Stimulated activated CD4-positive, alpha-beta T cell treated with anti-CD3 and anti-CD28 coated beads, TNF-alpha, amount 100 ng/mL, for 24 hours (primary cell): ENCODE data around the gene UBA52.
A peak's percentile ranks its signal among the peaks of the same experiment; 100 is the strongest.
"Not testable (repeated sequence)": the region's sequence is repeated elsewhere in the genome, so short reads cannot be mapped to it uniquely, and the experiment has no call there.

Experiments
- DNase-seq, 3 experiments: peaks; one replicate each; pipeline ENCODE4 v3.0.0-alpha.2; 2020; ENCODE audit warnings: low read depth in 3 of 3

UBA52 gene

GRCh38 chr19:18557411-18558201 is 14.1 kb upstream of the UBA52 start, which contains the start of gene KXD1:
TSS of gene KXD1 (plus strand) at chr19:18557870. CDS start at chr19:18562057, 4,187 bp downstream.
- DNase-seq = peak; percentile 97 to 98 (median 98)

GRCh38 chr19:18558202-18558555 is 13.5 kb upstream of the UBA52 start:
- DNase-seq = no peak

- DNase-seq = no peak
These were observed 13.1 kb upstream of the UBA52 start for GRCh38 chr19:18558604-18559003.

GRCh38 chr19:18559685-18560084 is 12.0 kb upstream of the UBA52 start:
- no peak for DNase-seq

GRCh38 chr19:18562086-18562485 is 9.6 kb upstream of the UBA52 start:
- DNase-seq = no peak

GRCh38 chr19:18566953-18567352 is 4.7 kb upstream of the UBA52 start:
- no peak for DNase-seq

GRCh38 chr19:18568367-18568766 is 3.3 kb upstream of the UBA52 start:
- no peak for DNase-seq

GRCh38 chr19:18574691-18575291 is 3.1 kb downstream of the UBA52 start:
- no peak for DNase-seq

- no peak for DNase-seq
These were observed 4.7 kb downstream of the UBA52 start for GRCh38 chr19:18576383-18576782.

GRCh38 chr19:18577365-18577914 is 5.8 kb downstream of the UBA52 start:
- DNase-seq = no peak

GRCh38 chr19:18580311-18580710 is 8.7 kb downstream of the UBA52 start:
- no peak for DNase-seq

- DNase-seq = no peak
These were observed 14.6 kb downstream of the UBA52 start for GRCh38 chr19:18586306-18586705.

GRCh38 chr19:18587561-18587960 is 15.9 kb downstream of the UBA52 start:
- no peak for DNase-seq

- DNase-seq = no peak
These were observed 16.4 kb downstream of the UBA52 start for GRCh38 chr19:18587962-18588610.

- DNase-seq = peak; percentile 71 to 91 (median 82)
These were observed 17.1 kb downstream of the UBA52 start, which contains the start of gene REX1BD for GRCh38 chr19:18588611-18589379. TSS of gene REX1BD (plus strand) at chr19:18588798. CDS start at chr19:18588802, 4 bp downstream.

GRCh38 chr19:18589380-18590272 is 18.0 kb downstream of the UBA52 start:
- DNase-seq = peak; percentile 26 to 41 (median 38)

- no peak for DNase-seq
These were observed 18.9 kb downstream of the UBA52 start for GRCh38 chr19:18590273-18591272.

- DNase-seq = no peak
These were observed 20.2 kb downstream of the UBA52 start for GRCh38 chr19:18591735-18592385.

- not testable (repeated sequence) for DNase-seq
These were observed 21.1 kb downstream of the UBA52 start for GRCh38 chr19:18592732-18593131.
